ENCODE results near the gene PDC. TPM values are rescaled to one million over a fixed set of nuclear protein-coding genes. Genes with fewer than 3 reads are reported as not detected.
"Not testable (repeated sequence)": the region's sequence is repeated elsewhere in the genome, so short reads cannot be mapped to it uniquely, and the experiment has no call there.

Gene PDC
- total RNA-seq, 1 experiment from 2014 or later = not detected

DNA sequence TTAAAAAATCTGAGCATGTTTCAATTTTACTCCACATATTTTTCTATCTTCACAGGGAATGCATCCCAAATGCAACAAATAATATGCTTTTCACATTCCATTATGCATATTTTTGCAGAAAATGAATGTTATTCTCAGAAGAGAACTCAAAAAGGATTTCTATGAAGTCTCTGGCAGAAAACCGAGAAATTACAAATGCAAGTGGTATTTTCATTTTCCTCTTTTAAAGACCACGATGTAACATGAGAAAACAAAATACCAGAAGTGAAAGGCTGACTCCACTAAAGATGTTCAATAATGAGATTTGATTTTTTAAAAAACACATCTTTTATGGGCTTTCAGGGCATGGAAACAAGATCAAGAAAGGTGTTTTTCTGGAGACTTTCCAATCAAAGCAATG is 5.0 kb upstream of the PDC start:
- DNase-seq (ENCODE audit: low read depth) = no peak

DNA sequence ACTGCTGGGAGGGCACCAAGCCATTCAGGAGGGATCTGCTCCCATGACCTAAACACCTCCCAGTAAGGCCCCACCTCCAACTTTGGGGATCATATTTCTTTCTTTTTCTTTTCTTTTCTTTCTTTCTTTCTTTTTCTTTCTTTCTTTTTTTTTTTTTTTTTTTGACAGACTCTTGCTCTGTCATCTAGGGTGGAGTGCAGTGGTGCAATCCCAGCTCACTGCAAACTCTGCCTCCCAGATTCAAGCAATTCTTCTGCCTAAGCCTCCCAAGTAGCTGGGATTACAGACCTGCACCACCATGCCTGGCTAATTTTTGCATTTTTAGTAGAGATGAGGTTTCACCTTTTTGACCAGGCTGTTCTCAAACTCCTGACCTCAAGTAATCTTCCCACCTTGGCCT is 4.6 kb upstream of the PDC start:
- not testable (repeated sequence) for DNase-seq (ENCODE audit: low read depth)

DNA sequence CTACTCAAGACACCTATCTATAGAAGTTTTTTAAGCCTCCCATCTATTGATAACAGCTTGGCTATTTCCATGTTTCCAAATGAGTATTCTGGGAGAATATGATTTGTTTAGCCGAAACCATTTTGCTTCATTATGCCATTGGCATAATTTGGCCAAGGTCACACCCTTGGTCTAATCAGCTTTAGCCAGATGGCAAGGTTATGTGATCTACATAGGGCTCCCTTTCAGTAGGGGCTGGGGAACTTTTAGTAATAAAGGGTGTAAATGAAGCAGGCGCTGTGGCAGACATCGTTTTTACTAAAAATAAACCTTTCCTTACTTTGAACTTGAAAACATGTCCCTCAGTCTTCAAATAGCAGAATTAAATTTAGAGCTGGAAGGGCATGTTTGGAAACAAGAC is 3.0 kb upstream of the PDC start:
- no peak for DNase-seq (ENCODE audit: low read depth)

DNA sequence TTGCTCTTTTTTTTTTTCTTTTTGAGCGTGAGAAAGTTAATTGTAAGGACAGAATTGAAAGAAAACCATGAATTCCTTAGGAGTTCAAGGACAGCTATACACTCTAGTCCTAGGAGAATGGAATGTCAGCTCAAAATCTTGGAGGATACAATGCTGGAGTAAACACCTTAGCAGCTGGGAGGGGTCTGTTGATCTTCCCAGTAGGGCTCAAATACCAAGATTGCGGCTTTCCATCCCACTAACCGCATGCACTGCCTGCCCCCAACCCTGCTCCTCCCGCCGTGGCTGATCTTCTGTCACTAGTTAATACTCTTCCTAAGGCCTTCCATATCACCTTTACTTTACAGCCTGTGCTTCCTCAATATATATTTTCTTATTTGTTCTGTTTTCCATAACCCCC is 2.6 kb upstream of the PDC start:
- DNase-seq (ENCODE audit: low read depth) = no peak

DNA sequence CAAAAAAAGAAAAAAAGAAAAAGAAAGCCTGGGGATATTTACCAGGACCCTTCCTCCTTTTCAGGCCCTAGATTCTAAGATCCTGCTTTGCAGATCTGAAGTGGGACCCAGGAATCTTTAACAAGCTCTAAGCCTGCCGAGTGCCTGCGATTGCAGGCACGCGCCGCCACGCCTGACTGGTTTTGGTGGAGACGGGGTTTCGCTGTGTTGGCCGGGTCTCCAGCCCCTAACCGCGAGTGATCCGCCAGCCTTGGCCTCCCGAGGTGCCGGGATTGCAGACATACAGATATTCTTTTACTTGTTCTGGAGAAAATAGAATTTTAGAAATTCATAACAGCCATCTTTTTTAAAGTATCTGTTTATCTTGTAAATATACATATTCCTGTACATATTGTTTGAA is 1.8 kb downstream of the PDC start:
- DNase-seq (ENCODE audit: low read depth) = not testable (repeated sequence)

DNA sequence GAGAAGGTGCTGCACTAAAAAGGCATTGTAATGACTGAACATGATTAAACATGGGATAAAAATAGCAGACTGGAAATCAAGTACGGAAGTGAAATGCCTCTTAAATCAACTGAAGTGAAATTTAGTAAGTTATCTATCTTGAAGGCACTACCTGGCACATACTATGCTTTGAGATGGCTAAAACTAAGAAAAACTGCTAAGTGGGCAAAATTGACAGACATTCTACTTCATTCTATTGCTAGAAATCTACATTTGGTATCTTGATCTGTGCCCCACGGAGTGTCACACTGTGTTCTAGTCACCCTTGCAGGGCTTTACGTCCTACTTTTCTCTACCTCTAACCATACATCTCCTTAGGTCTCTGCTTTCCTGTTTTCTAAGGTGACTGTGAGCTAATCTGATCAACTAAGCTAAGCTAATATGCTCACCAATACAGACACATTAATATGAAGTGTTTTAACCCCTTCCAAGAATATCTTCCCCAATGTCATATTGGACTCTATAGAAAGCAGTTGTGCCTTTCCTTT is 4.1 kb downstream of the PDC start:
- DNase-seq (ENCODE audit: low read depth) = no peak

DNA sequence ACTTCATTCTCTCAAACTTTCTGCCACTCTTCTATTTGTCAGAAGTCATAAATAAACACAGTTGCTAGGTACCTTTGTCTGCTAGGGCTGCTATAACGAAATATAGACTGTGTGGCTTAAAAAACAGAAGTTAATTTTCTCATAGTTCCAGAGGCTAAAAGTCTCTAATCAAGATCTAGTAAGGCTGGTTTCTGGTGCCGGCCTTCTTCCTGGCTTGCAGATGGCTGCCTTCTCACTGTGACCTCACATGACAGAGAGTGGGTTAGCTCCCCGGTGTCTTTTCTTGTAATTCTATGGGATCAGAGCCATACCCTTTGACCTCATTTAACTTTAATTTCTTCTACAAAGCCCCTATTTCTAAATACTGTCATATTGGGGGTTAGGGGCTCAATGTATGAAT is 5.9 kb downstream of the PDC start:
- DNase-seq (ENCODE audit: low read depth) = no peak

DNA sequence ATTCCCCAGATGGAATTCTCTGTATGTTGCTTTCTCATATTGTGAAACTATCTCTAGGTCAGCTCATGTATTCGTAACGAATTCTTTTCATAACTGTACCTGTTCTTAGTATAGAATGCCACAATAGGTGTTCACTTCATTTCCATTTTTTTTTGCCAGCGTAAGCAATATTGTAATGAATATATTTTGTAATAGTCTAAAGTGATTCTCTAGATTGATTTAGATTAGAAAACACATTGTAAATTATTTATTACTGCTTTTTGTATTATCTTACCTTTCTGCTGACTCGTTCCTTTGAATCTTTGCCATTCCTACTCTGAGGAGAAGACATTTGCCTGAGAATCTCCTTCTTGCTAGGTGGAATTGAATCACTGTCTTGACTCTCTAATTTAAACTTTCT is 14.8 kb downstream of the PDC start:
- no peak for DNase-seq (ENCODE audit: low read depth)

DNA sequence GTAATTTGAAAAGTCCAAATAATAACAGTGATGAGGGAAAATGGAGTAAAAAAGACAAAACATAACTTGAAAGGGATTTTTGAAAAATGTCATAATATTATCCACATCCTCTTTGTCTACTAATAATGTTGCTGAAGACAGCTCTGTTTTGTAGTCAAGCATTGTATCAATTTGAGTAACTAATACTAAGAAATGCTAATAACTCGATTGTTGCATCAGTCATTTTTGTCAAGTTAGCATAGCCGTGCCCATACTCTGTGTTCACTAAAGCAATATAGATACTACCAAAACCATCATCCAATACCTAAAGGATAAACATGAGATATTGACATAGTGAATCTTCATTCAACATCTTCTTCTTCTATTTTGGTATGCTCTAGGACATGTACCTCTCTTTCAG is 17.3 kb downstream of the PDC start:
- no peak for DNase-seq (ENCODE audit: low read depth)

DNA sequence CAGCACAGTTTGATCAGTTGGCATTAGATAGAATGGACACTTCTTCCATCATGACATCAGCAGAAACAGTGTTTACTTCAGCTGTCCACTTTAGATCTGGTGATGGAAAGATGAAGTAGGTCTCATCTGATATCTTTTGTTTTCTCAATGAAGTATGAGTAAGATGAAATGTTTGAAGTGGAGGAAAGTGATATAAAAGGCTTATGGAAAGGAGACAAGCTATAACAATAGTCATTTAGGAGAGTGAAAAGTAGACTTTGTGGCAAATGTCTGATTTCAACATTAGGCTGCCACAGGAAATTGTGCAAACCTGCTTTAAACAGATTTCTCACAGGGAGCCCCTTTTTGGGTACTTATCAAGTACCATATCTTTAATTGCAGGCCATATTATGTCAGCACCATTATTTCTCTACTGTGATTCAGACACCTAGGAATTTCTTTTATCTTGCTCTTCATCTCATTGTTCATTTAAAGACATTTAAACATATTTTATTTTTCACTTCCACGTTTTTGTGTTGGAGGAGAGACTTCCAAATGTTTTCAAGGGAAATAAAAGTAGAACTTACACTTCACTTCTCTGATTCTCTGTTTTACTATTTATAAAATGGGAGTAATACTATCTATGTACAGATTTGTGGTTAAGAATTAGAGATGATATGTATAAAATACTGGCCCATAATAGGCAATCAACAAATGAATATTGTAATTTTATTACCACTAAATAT is 18.1 kb downstream of the PDC start:
- DNase-seq (ENCODE audit: low read depth) = peak; percentile 34

DNA sequence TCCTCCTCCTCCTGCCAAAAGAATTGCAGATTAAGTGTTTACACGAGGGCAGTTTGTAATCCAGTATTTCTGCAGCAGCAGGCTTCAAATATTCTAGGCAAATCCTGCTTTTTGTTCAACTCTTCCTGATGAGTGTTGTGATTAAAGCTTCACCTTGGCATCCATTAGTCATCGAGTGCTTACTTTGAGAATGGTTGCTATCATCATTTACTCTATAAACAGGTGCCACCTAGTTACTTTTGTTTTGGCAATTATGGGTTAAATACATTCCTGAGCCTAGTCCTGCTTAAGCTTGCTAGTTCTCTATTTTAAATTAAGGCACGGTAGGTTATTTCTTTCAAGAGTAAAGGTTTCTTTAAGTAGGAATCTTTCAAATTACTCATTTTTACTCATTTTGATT is 20.3 kb downstream of the PDC start:
- peak; percentile 1 for DNase-seq (ENCODE audit: low read depth)

DNA sequence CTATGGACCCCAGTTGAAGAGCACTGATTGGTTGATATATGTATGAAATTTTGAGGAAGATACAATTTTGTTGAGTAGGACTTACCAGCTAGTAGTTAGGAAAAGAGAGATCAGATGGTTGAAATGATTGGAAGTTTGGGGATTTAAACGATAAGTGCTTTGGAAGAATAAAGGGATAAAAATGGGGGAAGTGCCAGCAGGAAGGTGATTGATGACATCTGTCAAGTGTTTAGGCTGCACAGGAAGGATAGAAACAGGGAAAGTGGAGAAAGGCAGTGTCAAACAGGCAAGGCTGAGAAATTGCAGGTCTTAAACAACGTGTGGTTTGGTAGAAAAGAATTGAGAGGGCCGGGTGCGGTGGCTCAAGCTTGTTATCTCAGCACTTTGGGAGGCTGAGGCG is 22.3 kb downstream of the PDC start:
- DNase-seq (ENCODE audit: low read depth) = no peak

DNA sequence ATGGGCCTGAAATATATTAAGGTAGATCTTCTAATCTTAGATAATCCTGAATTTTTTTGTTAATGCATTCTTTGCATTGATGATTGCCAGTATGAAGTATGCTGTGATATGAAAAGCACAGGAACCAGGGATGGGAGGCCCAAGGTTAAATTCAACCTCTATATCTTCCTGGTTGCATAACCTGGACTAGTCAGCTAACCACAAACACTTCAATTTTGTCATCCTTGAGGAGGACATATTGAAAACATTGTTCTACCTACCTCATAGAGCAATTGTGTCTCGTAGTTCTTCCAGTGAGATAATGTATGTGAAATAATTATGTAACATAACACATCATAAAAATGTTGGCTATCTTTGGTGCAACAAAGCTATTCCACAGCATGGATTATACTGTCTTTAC is 25.6 kb downstream of the PDC start:
- DNase-seq (ENCODE audit: low read depth) = no peak

DNA sequence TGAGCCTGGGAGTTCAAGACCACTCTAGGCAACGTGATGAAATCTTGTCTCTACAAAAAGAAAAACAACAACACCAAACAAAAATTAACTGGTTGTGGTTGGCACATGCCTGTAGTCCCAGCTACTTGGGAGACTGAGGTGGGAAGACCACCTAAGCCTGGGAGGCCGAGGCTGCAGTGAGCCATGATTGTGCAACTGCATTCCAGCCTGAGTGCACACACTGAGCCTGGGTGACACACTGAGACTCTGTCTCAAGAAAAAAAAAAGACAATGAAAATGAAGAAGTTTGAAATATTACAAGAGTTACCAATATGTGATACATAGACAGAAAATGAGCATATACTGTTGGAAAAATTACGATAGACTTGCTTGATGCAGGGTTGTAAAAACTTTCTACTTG is 31.9 kb downstream of the PDC start:
- no peak for DNase-seq (ENCODE audit: low read depth)

DNA sequence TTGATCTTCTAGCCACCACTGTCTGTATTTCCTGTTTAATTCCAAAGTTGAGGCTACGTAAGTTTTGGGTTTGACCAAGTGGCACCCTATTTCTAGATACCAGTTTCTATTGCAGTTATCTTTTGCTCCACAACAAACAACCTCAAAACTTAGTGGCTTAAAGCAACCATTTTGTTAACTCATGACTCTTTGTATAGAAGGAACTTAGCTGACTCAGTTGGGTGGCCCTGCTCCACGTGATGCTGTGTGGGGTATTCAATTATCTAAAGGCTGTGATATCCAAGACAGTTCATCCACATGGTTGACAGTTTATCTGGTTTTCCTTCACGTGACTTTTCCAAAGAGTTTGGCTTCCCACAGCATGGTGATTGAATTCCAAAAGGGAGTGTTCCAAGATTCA is 34.8 kb downstream of the PDC start:
- DNase-seq (ENCODE audit: low read depth) = no peak

DNA sequence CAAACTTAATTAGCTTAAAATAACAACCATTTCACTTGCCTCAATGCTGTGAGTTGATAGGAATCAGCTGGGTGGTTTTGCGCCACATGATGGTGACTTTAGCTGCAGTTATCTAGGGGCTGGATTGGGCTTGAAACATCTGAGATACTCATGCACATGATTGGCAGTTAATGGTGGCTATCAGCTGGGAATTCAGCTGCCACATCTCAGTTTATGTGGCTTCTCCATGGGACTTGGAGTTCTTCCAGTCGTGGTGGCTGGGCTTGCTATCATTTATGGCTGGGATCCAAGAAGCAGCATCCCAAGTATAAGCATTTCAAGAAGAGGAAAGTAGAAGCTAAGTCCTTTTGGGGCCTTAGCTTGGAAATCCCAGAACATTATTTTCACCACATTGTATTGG is 36.4 kb downstream of the PDC start:
- DNase-seq (ENCODE audit: low read depth) = peak; percentile 18

DNA sequence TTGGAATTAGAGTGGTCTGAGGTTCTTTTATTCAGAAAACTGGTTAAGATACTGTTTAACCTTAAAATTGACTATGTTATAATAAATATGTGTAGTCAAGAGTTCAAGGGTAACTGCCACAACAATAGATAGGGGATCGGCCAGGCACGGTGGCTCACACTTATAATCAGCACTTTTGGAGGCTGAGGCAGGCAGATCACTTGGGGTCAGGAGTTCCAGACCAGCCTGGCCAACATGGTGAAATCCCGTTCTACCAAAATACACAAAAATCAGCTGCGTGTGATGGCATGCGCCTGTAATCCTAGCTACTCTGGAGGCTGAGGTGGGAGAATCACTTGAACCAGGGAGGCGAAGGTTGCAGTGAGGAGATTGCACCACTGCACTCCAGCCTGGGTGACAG is 39.5 kb downstream of the PDC start:
- DNase-seq (ENCODE audit: low read depth) = no peak

DNA sequence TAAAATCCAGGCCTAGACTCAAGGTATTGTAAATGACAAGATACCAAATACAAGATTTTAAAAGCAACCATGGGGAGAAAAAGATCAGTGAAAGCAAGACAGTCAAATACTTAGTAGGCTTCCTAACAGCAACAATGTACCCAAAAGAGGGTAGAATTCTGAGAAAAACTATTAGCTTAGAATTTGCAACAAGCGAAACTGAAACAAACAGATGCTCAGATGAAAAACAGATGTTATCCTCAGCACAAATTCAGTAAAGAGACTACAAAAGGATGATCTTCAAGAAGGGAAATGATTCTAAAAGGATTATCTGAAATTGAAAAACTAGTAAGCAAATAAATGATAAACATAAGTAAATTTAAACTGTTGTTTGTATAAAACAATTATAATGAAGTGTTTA is 40.0 kb downstream of the PDC start:
- DNase-seq (ENCODE audit: low read depth) = peak; percentile 10

DNA sequence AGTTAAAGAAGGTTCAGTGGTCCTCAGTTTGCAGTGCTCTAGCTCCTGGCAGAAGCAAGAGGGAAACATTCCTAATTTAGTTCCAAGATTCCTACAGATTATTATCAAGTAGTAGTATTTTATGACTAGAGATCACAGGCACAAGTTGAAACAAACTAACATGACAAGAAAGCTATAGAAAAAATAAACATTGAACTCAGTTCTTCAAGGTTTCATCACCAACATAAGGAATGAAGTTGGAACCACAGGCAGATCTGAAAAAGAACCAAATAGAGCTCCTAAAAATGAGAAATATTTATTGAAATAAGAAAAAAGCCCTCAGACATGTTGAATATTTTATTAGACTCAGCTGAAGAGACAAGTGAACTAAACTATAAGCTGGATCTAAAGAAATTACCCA is 40.6 kb downstream of the PDC start:
- no peak for DNase-seq (ENCODE audit: low read depth)

DNA sequence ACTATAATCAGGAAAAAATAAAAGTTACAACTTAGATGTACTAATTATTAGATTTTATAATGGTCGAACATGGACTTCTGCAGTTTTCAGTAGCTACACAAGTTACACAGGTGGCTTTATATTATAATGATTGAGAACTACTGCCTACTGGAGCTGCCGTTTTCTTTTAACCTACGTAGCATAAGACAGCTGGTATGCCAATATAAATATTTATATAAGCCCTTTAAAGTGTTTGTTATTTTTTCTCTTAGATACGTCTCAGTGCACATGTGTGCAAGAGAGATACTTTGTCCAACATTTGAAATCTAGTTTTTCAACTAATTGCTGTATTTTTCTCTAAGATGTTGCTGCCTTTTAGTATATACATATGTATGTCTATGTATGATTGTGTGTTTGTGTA is 42.4 kb downstream of the PDC start:
- DNase-seq (ENCODE audit: low read depth) = no peak

DNA sequence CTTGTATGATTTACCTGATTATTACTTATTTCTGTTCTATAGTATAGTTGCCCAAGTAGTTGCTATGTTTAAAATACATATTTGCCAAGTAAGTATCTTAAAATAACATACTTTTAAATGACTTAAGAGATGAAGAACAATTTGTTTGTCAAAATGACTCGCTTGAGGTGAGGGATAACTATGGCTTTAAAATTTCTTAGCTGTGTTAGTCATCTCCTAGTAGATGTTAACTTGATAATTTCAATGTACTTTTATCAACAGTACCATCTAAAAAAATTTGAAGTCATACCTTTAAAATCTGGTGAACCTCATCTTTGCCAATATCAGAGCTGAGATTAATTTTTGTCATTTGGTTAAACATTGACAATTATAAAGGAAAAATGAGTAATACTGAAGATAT is 47.6 kb downstream of the PDC start:
- no peak for DNase-seq (ENCODE audit: low read depth)

DNA sequence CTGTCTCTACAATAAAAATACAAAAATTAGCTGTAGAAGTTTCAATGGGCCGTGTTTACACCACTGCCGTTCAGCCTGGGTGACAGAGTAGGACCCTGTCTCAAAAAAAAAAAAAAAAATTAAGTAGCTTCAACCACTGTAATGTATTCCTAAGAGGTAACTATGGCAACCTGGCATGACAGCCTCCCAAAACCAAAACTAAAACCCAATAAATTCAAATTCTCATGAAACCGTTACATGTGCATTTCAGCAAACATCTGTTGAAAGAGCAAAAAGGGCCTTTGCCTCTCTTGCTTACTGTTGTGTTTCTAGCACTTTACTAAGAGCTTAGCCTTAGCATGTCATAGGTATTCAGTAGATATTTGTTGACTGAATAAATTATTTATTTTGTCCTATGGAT is 51.8 kb downstream of the PDC start:
- peak; percentile 1 for DNase-seq (ENCODE audit: low read depth)

DNA sequence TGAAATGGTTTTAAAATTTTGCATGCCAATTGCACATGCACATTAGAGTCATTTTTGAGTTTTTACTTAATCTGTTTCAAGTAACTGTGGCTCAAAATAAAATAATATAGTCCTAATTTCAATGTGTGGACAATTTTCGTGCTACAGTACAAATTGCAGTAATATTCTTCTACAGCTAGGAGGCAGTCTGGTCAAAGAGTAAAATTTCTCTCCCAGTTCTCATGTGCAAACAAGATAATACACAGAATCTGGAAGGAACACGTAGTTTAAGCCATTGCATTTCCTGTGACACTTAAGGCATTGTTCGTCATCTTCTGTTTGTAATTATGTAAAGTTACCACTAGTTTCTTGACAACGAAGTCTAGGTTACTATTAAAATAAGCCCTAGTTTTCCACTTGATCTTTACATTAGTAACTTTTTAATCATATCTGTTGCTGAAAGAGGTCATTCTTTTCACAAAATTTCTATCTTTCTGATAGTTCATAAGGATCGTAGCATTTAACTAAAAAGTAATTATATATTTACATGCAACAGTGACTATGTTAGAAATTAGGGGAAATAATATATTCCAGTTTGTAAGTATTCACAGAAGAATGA is 56.4 kb downstream of the PDC start:
- peak; percentile 15 for DNase-seq (ENCODE audit: low read depth)

DNA sequence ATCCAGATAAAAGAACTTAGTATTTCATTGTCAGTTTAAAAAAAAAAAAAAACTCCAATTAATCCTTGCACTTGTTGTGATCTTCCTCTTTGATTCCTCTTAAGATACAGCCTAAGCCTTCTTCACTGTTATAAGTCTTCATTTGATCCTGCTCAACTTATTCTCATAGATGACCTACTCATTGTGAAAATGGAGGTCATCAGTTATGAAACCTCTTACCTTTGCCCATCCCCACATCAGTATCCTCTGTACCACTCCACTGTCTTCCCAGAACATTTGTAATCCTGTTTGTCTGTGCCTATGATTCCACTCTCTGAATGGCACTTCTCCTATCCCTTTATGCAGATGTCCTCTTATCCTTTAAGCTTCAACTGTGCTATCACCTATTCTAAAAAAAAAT is 57.3 kb downstream of the PDC start:
- DNase-seq (ENCODE audit: low read depth) = no peak

Data from RPMI7951 (cell line).